Fibroblast of mammary gland (primary cell): ENCODE measurements around the gene TSPOAP1.

Source experiments
- DNase-seq: peaks from one replicate; pipeline ENCODE4 v3.0.0-alpha.2; 2010; ENCODE audit warnings: low read depth
- H3K4me3 ChIP-seq: 2 replicates; pipeline ENCODE4 v1.5.1; 2011; ENCODE audit warnings: low read depth, mild to moderate bottlenecking, low read length, moderate library complexity; ENCODE audit not compliant: control insufficient read depth
- CTCF ChIP-seq: conservative IDR thresholded peaks from 2 replicates; pipeline ENCODE4 v1.5.1; 2011; ENCODE audit warnings: low read depth, low read length, inconsistent platforms; ENCODE audit not compliant: control insufficient read depth, insufficient read depth

TSPOAP1 gene

GRCh38 chr17:58275417-58275816, 53.2 kb downstream of the TSPOAP1 start:
- TF ChIP-seq CTCF = no peak
- no peak for DNase-seq
- no peak overlapping the region for H3K4me3 ChIP-seq

- no peak for DNase-seq
- TF ChIP-seq CTCF = no peak
- H3K4me3 ChIP-seq = no peak overlapping the region
These were observed 55.0 kb downstream of the TSPOAP1 start for GRCh38 chr17:58273453-58274104.

GRCh38 chr17:58272367-58273280, 56.0 kb downstream of the TSPOAP1 start:
- DNase-seq = no peak
- no peak overlapping the region for H3K4me3 ChIP-seq
- no peak for TF ChIP-seq CTCF

- DNase-seq = no peak
- H3K4me3 ChIP-seq = no peak overlapping the region
- TF ChIP-seq CTCF = no peak
These were observed 57.2 kb downstream of the TSPOAP1 start for GRCh38 chr17:58271216-58271931.

- no peak for DNase-seq
- no peak for TF ChIP-seq CTCF
- H3K4me3 ChIP-seq = no peak overlapping the region
These were observed 57.9 kb downstream of the TSPOAP1 start for GRCh38 chr17:58270476-58271215.
